HS-27A (cell line): ENCODE results near the gene ZNF423.

Source experiments
- DNase-seq: peaks from one replicate; pipeline ENCODE4 v3.0.0-alpha.2; 2012; ENCODE audit warnings: low read depth, missing footprints

Gene ZNF423

GRCh38 chr16:49470513-49470991 is 385.4 kb downstream of the ZNF423 start:
- DNase-seq = no peak

- no peak for DNase-seq
Observed at GRCh38 chr16:49469930-49470451, 385.9 kb downstream of the ZNF423 start.

- no peak for DNase-seq
Observed at GRCh38 chr16:49469311-49469670, 386.6 kb downstream of the ZNF423 start.

- no peak for DNase-seq
Observed at GRCh38 chr16:49468611-49469310, 387.2 kb downstream of the ZNF423 start.

GRCh38 chr16:49467540-49468372 is 388.2 kb downstream of the ZNF423 start:
- no peak for DNase-seq

- DNase-seq = no peak
Observed at GRCh38 chr16:49466881-49467280, 389.0 kb downstream of the ZNF423 start.

- no peak for DNase-seq
Observed at GRCh38 chr16:49466529-49466831, 389.4 kb downstream of the ZNF423 start.

- no peak for DNase-seq
Observed at GRCh38 chr16:49465661-49466528, 390.0 kb downstream of the ZNF423 start.

- DNase-seq = no peak
Observed at GRCh38 chr16:49464877-49465504, 390.9 kb downstream of the ZNF423 start.

GRCh38 chr16:49464093-49464492 is 391.8 kb downstream of the ZNF423 start:
- DNase-seq = no peak

- DNase-seq = no peak
Observed at GRCh38 chr16:49463529-49463928, 392.4 kb downstream of the ZNF423 start.

GRCh38 chr16:49462989-49463371 is 392.9 kb downstream of the ZNF423 start:
- DNase-seq = no peak

- no peak for DNase-seq
Observed at GRCh38 chr16:49462362-49462988, 393.4 kb downstream of the ZNF423 start.

GRCh38 chr16:49461517-49461951 is 394.4 kb downstream of the ZNF423 start:
- no peak for DNase-seq

GRCh38 chr16:49460786-49461470 is 395.0 kb downstream of the ZNF423 start:
- DNase-seq = no peak

GRCh38 chr16:49459953-49460735 is 395.8 kb downstream of the ZNF423 start:
- no peak for DNase-seq

- DNase-seq = no peak
Observed at GRCh38 chr16:49458656-49459445, 397.1 kb downstream of the ZNF423 start.

- DNase-seq = no peak
Observed at GRCh38 chr16:49458243-49458642, 397.7 kb downstream of the ZNF423 start.

GRCh38 chr16:49457196-49457595 is 398.7 kb downstream of the ZNF423 start:
- no peak for DNase-seq
